ENCODE measurements around the gene ELL2. TPM values are rescaled to one million over a fixed set of nuclear protein-coding genes. Genes with fewer than 3 reads are reported as not detected.
A peak's percentile ranks its signal among the peaks of the same experiment; 100 is the strongest.

Gene ELL2
- total and polyA plus RNA-seq, 2 of the 13 experiments (the other 11 are each of a cell fraction or from before 2014, with no cell fraction given), result 78.9 to 97.1 TPM

- TF ChIP-seq ZBTB4 (CRISPR knock-in tag; IDR thresholded peaks at IDR 0.05; ENCODE audit: borderline replicate concordance) (no peak), ZNF740 (CRISPR knock-in tag; IDR thresholded peaks at IDR 0.05) (peak; percentile 42; the same call in 1 of the 2 replicates), ZNF878 (CRISPR knock-in tag; IDR thresholded peaks at IDR 0.05) (0 out of 2 replicates have a peak, but pooled peaks have one; percentile 26), PAX8 (CRISPR knock-in tag; IDR thresholded peaks at IDR 0.05; ENCODE audit: borderline replicate concordance) (0 out of 2 replicates have a peak, but pooled peaks have one; percentile 36), SMYD3 (CRISPR knock-in tag; IDR thresholded peaks at IDR 0.05) (peak; percentile 6; the same call in 1 of the 2 replicates), ZNF782 (CRISPR knock-in tag; IDR thresholded peaks at IDR 0.05; ENCODE audit: borderline replicate concordance) (0 out of 2 replicates have a peak, but pooled peaks have one; percentile 59)
These were observed 1.6 kb downstream of the ELL2 start (continued) for GRCh38 chr5:95959888-95960666.

Measured in HepG2 (cell line).